Lung (tissue), 12 donors: ENCODE results near the gene GPR137B. TPM values are rescaled to one million over a fixed set of nuclear protein-coding genes. Genes with fewer than 3 reads are reported as not detected.

Source experiments
- ATAC-seq: fragments of 200-7000 bp; cut with Tn5 transposase; one replicate; pipeline ENCODE4 v1.9.1; 2020; ENCODE audit warnings: moderate number of reproducible peaks; ENCODE audit not compliant: insufficient read depth, low FRiP score
- DNase-seq, 3 donors: peaks; one replicate each; pipeline ENCODE4 v3.0.0-alpha.2; 2013 to 2017
- H3K27ac ChIP-seq, 2 donors: one replicate each; pipeline ENCODE4 v1.5.1; 2013; ENCODE audit warnings: mild to moderate bottlenecking in 2 of 2, moderate library complexity in 2 of 2, control low read depth in 1 of 2, inconsistent platforms in 1 of 2, low read depth in 1 of 2, low read length in 1 of 2
- H3K27me3 ChIP-seq, 3 donors: one replicate each; pipeline ENCODE4 v1.5.1; 2013; ENCODE audit warnings: low read length in 2 of 3; ENCODE audit not compliant: control insufficient read depth in 3 of 3, insufficient read depth in 3 of 3
- H3K36me3 ChIP-seq, 4 donors: one replicate each; pipeline ENCODE4 v1.5.1; 2013; ENCODE audit warnings: low read length in 4 of 4, mild to moderate bottlenecking in 1 of 4, moderate library complexity in 1 of 4; ENCODE audit not compliant: control insufficient read depth in 4 of 4, insufficient read depth in 4 of 4
- H3K4me1 ChIP-seq, 5 donors: one replicate each; pipeline ENCODE4 v1.5.1; 2013; ENCODE audit warnings: low read length in 5 of 5, mild to moderate bottlenecking in 2 of 5, moderate library complexity in 1 of 5; ENCODE audit not compliant: control insufficient read depth in 5 of 5, insufficient read depth in 5 of 5
- H3K4me3 ChIP-seq: one replicate; pipeline ENCODE4 v1.5.1; 2013; ENCODE audit warnings: mild to moderate bottlenecking, control low read depth, moderate library complexity
- H3K9ac ChIP-seq, 2 donors: one replicate each; pipeline ENCODE4 v1.5.1; 2013; ENCODE audit warnings: low read length in 2 of 2, control low read depth in 1 of 2; ENCODE audit not compliant: insufficient read depth in 1 of 2
- H3K9me3 ChIP-seq, 4 donors: one replicate each; pipeline ENCODE4 v1.5.1; 2013; ENCODE audit warnings: low read length in 3 of 4, mild to moderate bottlenecking in 1 of 4, moderate library complexity in 1 of 4; ENCODE audit not compliant: control insufficient read depth in 4 of 4, insufficient read depth in 3 of 4
- WGBS, 2 donors: extraction: QIAGEN DNeasy Blood & Tissue Kit; methylation state at CpG; one replicate each; pipeline ENCODE4 v1.1.7; 2013; 5-methylcytosine and 5-hydroxymethylcytosine counted together
- polyA plus RNA-seq, 2 donors: library from polyadenylated mRNA; stranded (reverse); fragments of 200-250 nt; gene quantifications; one replicate each; pipeline ENCODE4 v1.2.1, GENCODE V29; 2013
- total RNA-seq, 2 donors: library from RNA; depleted of rRNA in 1 of 2; stranded (reverse); fragments of >200 nt in 1 of 2; gene quantifications; one replicate each; pipeline ENCODE4 v1.2.1, GENCODE V29; 2014 to 2021
- TF ChIP-seq, protein P1 (sequence below): IDR thresholded peaks from 2 replicates; pipeline ENCODE4 v1.5.1; 2012; ENCODE audit warnings: mild to moderate bottlenecking; ENCODE audit errors: control extremely low read depth, extremely low read depth
- donor health status: control.
- donor health status: control.
- donor health status: Bipolar disorder and iron deficiency.
- donor health status: healthy.
- donor health status: DM: yes; HTN: yes; CAD: no.

Gene GPR137B
- total and polyA plus RNA-seq, 4 donors, result 7.0 to 31.0 (median 19.1) TPM

DNA sequence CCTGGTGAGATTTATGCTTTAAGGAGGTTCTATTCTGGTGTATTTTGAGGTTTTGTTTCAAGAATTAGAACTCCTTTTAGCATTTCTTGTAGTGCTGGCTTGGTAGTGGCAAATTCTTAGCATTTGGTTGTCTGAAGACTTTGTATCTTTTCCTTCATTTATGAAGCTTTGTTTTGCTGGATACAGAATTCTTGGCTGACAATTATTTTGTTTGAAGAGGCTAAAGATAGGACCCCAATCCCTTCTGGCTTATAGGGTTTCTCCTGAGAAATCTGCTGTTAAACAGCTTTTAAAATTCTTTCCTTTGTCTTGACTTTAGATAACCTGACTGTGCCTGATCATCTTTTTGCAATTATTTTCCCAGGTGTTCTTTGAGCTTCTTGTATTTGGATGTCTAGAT is 58.6 kb downstream of the GPR137B start:
- Histone ChIP-seq H3K9me3 (peaks cover 0 to 15% (median 10%) of the 10 kb centered on the region in 4 donors), H3K27me3 (no peaks in the 10 kb centered on the region), H3K4me1 (no peaks in the 10 kb centered on the region), H3K36me3 (peaks cover 0 to 8% (median 4%) of the 10 kb centered on the region in 4 donors), H3K9ac (no peak overlapping the region), H3K4me3 (no peak overlapping the region), H3K27ac (no peak overlapping the region)
- peak in 1 of 3 donors; percentile 3 for DNase-seq
- no peak for ATAC-seq
- TF ChIP-seq, protein P1, sequence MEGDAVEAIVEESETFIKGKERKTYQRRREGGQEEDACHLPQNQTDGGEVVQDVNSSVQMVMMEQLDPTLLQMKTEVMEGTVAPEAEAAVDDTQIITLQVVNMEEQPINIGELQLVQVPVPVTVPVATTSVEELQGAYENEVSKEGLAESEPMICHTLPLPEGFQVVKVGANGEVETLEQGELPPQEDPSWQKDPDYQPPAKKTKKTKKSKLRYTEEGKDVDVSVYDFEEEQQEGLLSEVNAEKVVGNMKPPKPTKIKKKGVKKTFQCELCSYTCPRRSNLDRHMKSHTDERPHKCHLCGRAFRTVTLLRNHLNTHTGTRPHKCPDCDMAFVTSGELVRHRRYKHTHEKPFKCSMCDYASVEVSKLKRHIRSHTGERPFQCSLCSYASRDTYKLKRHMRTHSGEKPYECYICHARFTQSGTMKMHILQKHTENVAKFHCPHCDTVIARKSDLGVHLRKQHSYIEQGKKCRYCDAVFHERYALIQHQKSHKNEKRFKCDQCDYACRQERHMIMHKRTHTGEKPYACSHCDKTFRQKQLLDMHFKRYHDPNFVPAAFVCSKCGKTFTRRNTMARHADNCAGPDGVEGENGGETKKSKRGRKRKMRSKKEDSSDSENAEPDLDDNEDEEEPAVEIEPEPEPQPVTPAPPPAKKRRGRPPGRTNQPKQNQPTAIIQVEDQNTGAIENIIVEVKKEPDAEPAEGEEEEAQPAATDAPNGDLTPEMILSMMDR, result no peak

DNA sequence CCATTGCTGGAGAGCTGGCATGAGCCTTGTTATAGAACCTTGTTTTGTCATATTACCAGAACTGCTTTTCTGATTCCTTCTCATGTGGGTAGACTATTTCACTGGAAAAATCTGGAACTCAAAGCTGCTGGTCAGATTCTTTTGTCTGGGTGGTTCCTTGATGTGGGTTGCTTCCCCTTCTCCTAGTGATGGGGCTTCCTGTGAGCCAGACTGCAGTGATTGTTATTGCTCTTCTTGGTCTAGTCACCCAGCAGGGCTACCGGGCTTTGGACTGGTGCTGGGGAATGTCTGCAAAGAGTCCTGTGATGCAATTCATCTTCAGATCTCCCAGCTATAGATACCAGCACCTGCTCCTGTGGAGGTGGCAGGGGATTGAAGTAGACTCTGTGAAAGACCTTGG is 59.4 kb downstream of the GPR137B start:
- Histone ChIP-seq H3K9me3 (peaks cover 0 to 15% (median 9%) of the 10 kb centered on the region in 4 donors), H3K4me3 (no peak overlapping the region), H3K27ac (no peak overlapping the region), H3K9ac (no peak overlapping the region), H3K27me3 (no peaks in the 10 kb centered on the region), H3K36me3 (peaks cover 0 to 8% (median 4%) of the 10 kb centered on the region in 4 donors), H3K4me1 (peaks cover 0 to 8% (median 5%) of the 10 kb centered on the region in 5 donors)
- WGBS, 2 donors, result 82 to 96% methylated on average over 1 of the region's 1 CpG
- DNase-seq (no peak), ATAC-seq (no peak)
- TF ChIP-seq, protein P1, result no peak

DNA sequence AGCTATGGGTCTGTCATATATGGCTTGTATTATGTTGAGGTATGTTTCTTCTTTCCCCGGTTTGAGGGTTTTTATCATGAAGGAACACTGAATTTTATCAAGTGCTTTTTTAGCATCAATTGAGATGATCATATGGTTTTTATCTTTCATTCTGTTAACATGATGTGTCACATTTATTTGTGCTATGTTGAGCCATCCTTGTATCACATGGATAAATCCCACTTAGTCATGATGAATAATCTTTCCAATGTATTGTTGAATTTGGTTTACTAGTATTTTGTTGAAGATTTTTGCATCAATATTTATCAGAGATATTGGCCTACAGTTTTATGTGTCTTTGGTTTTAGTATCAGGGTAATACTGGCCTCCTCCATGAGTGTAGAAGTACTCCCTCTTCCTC is 61.7 kb downstream of the GPR137B start:
- Histone ChIP-seq H3K4me3 (no peak overlapping the region), H3K27me3 (no peaks in the 10 kb centered on the region), H3K36me3 (peaks cover 4 to 8% (median 5%) of the 10 kb centered on the region in 4 donors), H3K27ac (no peak overlapping the region), H3K4me1 (peaks cover 0 to 9% (median 5%) of the 10 kb centered on the region in 5 donors), H3K9me3 (peaks cover 0 to 12% (median 6%) of the 10 kb centered on the region in 4 donors), H3K9ac (no peak overlapping the region)
- no peak for ATAC-seq
- TF ChIP-seq, protein P1, result no peak
- DNase-seq, result no peak
- 94 to 97% methylated on average over 1 of the region's 1 CpG for WGBS, 2 donors

DNA sequence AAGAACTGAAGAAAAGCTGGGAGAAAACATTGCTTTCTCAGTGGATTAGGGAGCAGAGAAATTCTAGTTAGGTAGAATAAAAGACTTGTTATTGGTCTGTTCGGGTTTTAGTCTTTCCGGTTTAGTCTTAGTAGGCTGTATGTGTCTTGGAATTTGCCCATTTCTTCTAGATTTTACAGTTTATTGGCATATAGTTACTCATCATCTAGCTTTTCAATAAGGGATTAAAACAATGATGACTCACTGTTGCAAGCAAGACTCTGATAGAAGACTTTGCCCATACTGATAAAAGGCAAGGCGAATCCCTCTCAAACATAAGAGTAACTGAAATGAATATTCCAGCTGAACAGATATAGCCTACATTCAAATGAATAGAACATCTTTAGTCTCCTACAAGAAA is 62.3 kb downstream of the GPR137B start:
- WGBS, 2 donors, result 99% methylated on average over 3 of the region's 3 CpGs
- Histone ChIP-seq H3K4me1 (peaks cover 0 to 9% (median 5%) of the 10 kb centered on the region in 5 donors), H3K9me3 (peaks cover 0 to 12% (median 6%) of the 10 kb centered on the region in 4 donors), H3K9ac (no peak overlapping the region), H3K27me3 (no peaks in the 10 kb centered on the region), H3K27ac (no peak overlapping the region), H3K36me3 (peaks cover 4 to 8% (median 5%) of the 10 kb centered on the region in 4 donors), H3K4me3 (no peak overlapping the region)
- no peak for ATAC-seq
- TF ChIP-seq, protein P1, result no peak
- DNase-seq, result no peak
